Panc1 (cell line): ENCODE data around the gene KHNYN. TPM values are rescaled to one million over a fixed set of nuclear protein-coding genes. Genes with fewer than 3 reads are reported as not detected.

Source experiments
- ATAC-seq: fragments of 200-7000 bp; cut with Tn5 transposase; 2 replicates; pipeline ENCODE4 v1.9.1; 2020; ENCODE audit warnings: mild to moderate bottlenecking, moderate library complexity
- BruUV-seq: library from RNA; stranded (reverse); fragments of 400-500 nt; replicated peaks from 2 replicates; lab custom pipeline; 2021; lab: Mats Ljungman, UMichigan
- CTCF ChIA-PET: fragments of 300-600 bp; sonication (Branson Sonifier 250); formaldehyde crosslinking; loops from one replicate; lab custom pipeline; 2022; ENCODE audit warnings: antibody characterized with exemption; lab: Charles Lee
- POLR2A ChIA-PET: fragments of 300-600 bp; sonication (Branson Sonifier 250); formaldehyde crosslinking; loops from one replicate; lab custom pipeline; 2022; ENCODE audit warnings: antibody characterized with exemption; lab: Charles Lee
- DNase-seq: peaks from one replicate; pipeline ENCODE4 v3.0.0-alpha.2; 2010; ENCODE audit warnings: low read depth, low spot score
- H3K27ac ChIP-seq: 2 replicates; pipeline ENCODE4 v1.5.1; 2011; ENCODE audit warnings: mild to moderate bottlenecking, low read length, inconsistent platforms
- H3K27me3 ChIP-seq: fragments of 200-500 bp; sonication (Bioruptor generic); 2 replicates; pipeline ENCODE4 v1.6.0; 2014; ENCODE audit warnings: low read length, inconsistent platforms; ENCODE audit not compliant: control insufficient read depth, insufficient read depth
- H3K36me3 ChIP-seq: fragments of 200-500 bp; sonication (Bioruptor generic); 2 replicates; pipeline ENCODE4 v1.5.1; 2014; ENCODE audit warnings: inconsistent platforms, mild to moderate bottlenecking, low read length, moderate library complexity; ENCODE audit not compliant: control insufficient read depth, insufficient read depth
- H3K4me1 ChIP-seq: 2 replicates; pipeline ENCODE4 v1.5.1; 2011; ENCODE audit warnings: inconsistent platforms, mild to moderate bottlenecking, low read length, moderate library complexity; ENCODE audit not compliant: control insufficient read depth, insufficient read depth
- H3K4me3 ChIP-seq, 2 experiments: 2 replicates each; pipeline ENCODE4 v1.5.1; 2011 to 2012; ENCODE audit warnings: low read depth in 2 of 2, low read length in 2 of 2, mild to moderate bottlenecking in 2 of 2, inconsistent platforms in 1 of 2, moderate library complexity in 1 of 2
- H3K9me3 ChIP-seq: fragments of 200-500 bp; sonication (Bioruptor generic); 2 replicates; pipeline ENCODE4 v1.5.1; 2014; ENCODE audit warnings: low read depth, mild to moderate bottlenecking, inconsistent platforms, low read length, moderate library complexity; ENCODE audit not compliant: control insufficient read depth, insufficient read depth
- POLR2AphosphoS5 ChIP-seq: IDR thresholded peaks from 2 replicates; pipeline ENCODE4 v1.6.1; 2012; ENCODE audit warnings: mild to moderate bottlenecking, low read depth, low read length, moderate library complexity
- REST ChIP-seq, 2 experiments: IDR thresholded peaks; 2 replicates each; pipeline ENCODE4 v1.6.1; 2011 to 2012; ENCODE audit warnings: low read depth in 2 of 2, control low read depth in 1 of 2, low read length in 1 of 2, mild to moderate bottlenecking in 1 of 2, moderate library complexity in 1 of 2; ENCODE audit not compliant: insufficient read depth in 1 of 2
- SIN3A ChIP-seq: IDR thresholded peaks from 2 replicates; pipeline ENCODE4 v1.6.1; 2012; ENCODE audit warnings: low read depth, mild to moderate bottlenecking, low read length, moderate library complexity, borderline replicate concordance; ENCODE audit not compliant: insufficient read depth
- TCF7L2 ChIP-seq: IDR thresholded peaks from 2 replicates; pipeline ENCODE4 v1.6.1; 2011; ENCODE audit warnings: mild to moderate bottlenecking, low read depth, low read length, inconsistent platforms
- in situ Hi-C: cut with HindIII; loops from 2 replicates; pipeline ENCODE4 v1.10.0; 2016; ENCODE audit warnings: low sequenced_read_pairs, low pct_unique_long_range_greater_than_20kb
- intact Hi-C: fragments of 100-400 bp; cut with micrococcal nuclease; formaldehyde crosslinking; loops from one replicate; pipeline ENCODE4 v1.10.0; 2022; ENCODE audit not compliant: unreplicated experiment
- total RNA-seq: library from RNA; stranded (reverse); gene quantifications from one replicate; pipeline ENCODE4 v1.2.1, GENCODE V29; 2021; ENCODE audit not compliant: unreplicated experiment
- TF ChIP-seq, protein P1 (sequence below): fragments of 450-650 bp; IDR thresholded peaks from 2 replicates; pipeline ENCODE4 v1.5.1; 2017; ENCODE audit warnings: mild to moderate bottlenecking

Gene KHNYN
- total RNA-seq, 1 experiment from 2014 or later: 37.6 TPM

DNA sequence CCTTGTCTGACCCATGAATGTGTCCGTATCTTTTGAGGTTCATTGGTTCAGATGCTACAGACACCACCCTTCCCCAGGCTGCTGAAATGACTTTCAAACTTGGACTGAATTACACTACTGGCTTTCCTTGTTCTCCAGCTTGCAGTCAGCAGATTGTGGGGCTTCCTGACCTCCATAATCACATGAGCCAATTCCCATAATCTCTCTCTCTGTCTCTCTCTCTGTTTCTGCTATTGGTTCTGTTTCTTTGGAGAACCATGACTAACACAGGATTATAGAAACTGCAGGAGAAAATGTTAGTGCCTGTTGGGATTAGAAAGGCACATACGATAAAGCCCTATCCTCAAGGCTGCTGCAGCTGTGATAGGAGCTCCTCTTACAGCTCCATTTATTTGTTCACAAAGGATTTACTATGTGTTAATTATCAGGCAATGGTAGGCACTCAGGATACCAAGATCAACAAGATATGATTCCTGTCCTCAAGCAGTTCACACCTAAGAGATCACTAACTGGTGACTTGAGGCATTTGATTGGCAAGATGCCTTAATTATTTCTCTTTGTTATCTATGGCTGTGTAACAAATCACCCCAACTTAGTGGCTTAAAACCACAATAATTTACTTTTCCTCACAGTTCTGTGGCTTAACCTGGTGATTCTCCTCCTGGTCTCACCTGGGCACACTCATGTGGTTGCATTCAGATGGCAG, 41.1 kb upstream of the KHNYN start:
- POLR2A ChIA-PET: no interaction called here
- CTCF ChIA-PET: interaction anchor here (0.5 kb wide), 1 partner anchor 47 kb away, joined by 5 read pairs; no protein-coding TSS in a partner anchor
- peaks cover 2% of the 10 kb centered on the region; the same call in 1 of the 2 replicates for H3K27me3 ChIP-seq

DNA sequence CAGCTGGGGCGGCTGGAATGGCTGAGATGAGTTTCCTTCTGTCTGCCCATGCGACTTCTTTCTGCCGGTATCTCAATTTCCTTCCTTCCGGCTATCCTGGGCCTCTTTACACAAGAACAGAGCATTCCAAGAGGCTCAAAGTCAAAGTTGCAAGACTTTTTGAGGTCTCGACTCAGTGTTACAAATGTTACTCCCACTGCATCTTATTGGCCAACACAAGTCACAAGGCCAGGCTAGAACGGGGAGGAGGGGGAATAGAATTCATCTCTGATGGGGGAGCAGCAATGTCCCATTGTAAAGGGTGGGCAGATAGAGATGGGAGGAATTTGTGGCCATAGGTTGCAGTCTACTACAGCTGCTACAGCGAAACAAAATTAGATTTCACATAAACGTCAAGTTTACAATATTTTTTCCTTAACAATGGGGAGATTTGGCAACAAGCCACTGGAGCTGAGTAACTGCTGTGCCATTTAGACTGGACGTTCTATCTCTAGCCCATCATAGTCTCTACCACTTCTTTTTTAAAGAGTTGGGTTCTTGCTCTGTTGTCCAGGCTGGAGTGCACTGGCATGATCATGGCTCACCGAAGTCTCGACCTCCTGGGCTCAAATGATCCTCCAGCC, 40.4 kb upstream of the KHNYN start:
- H3K4me1 ChIP-seq: no peaks in the 10 kb centered on the region
- TF ChIP-seq TCF7L2: no peak
- TF ChIP-seq SIN3A: no peak
- TF ChIP-seq REST (IDR thresholded peaks at IDR 0.05; ENCODE audit: insufficient read depth in 1 of 2, low read depth in 2 of 2, low read length in 1 of 2): no peak
- TF ChIP-seq, protein P1, sequence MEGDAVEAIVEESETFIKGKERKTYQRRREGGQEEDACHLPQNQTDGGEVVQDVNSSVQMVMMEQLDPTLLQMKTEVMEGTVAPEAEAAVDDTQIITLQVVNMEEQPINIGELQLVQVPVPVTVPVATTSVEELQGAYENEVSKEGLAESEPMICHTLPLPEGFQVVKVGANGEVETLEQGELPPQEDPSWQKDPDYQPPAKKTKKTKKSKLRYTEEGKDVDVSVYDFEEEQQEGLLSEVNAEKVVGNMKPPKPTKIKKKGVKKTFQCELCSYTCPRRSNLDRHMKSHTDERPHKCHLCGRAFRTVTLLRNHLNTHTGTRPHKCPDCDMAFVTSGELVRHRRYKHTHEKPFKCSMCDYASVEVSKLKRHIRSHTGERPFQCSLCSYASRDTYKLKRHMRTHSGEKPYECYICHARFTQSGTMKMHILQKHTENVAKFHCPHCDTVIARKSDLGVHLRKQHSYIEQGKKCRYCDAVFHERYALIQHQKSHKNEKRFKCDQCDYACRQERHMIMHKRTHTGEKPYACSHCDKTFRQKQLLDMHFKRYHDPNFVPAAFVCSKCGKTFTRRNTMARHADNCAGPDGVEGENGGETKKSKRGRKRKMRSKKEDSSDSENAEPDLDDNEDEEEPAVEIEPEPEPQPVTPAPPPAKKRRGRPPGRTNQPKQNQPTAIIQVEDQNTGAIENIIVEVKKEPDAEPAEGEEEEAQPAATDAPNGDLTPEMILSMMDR: no peak
- no peak for TF ChIP-seq POLR2AphosphoS5
- intact Hi-C loops: no loop called here
- in situ Hi-C loops: no loop called here
- ChIA-PET POLR2A (no interaction called here), CTCF (no interaction called here)
- BruUV-seq: no TSS peak
- H3K27me3 ChIP-seq: peaks cover 2% of the 10 kb centered on the region; the same call in 1 of the 2 replicates
- no peaks in the 10 kb centered on the region for H3K9me3 ChIP-seq
- H3K27ac ChIP-seq: no peak overlapping the region
- no peaks in the 10 kb centered on the region for H3K36me3 ChIP-seq
- ATAC-seq: no peak
- no peak for DNase-seq
- H3K4me3 ChIP-seq: no peak overlapping the region

More for the DNA sequence above, 41.1 kb upstream of the KHNYN start:
- in situ Hi-C loops: no loop called here
- Histone ChIP-seq H3K36me3 (no peaks in the 10 kb centered on the region), H3K9me3 (no peaks in the 10 kb centered on the region), H3K4me3 (no peak overlapping the region), H3K27ac (no peak overlapping the region), H3K4me1 (no peaks in the 10 kb centered on the region)
- BruUV-seq: no TSS peak
- intact Hi-C loops: no loop called here
- TF ChIP-seq, protein P1: no peak
- TF ChIP-seq POLR2AphosphoS5 (no peak), SIN3A (no peak), TCF7L2 (no peak), REST (IDR thresholded peaks at IDR 0.05; ENCODE audit: insufficient read depth in 1 of 2, low read depth in 2 of 2, low read length in 1 of 2) (no peak)
- DNase-seq (no peak), ATAC-seq (no peak)
